SU-DHL-6 (cell line): Measurements from ENCODE around the gene PHF1.

Experiments
- H2AFZ ChIP-seq: fragments of 200-600 bp; sonication (generic); 2 replicates; pipeline ENCODE4 v1.6.1; 2014; ENCODE audit warnings: low read depth, mild to moderate bottlenecking, moderate library complexity, mixed read lengths, antibody characterized with exemption, low read length; ENCODE audit not compliant: severe bottlenecking
- H3F3A ChIP-seq: fragments of 200-600 bp; shearing (Covaris generic); 2 replicates; pipeline ENCODE4 v1.6.0; 2016; ENCODE audit warnings: antibody characterized with exemption, mild to moderate bottlenecking; ENCODE audit not compliant: insufficient read depth
- H3K27ac ChIP-seq: fragments of 200-600 bp; sonication (generic); 2 replicates; pipeline ENCODE4 v1.5.1; 2016; ENCODE audit warnings: low read depth, mild to moderate bottlenecking, low read length, moderate library complexity, mixed read lengths
- H3K27me3 ChIP-seq: fragments of 200-600 bp; sonication (generic), shearing (Covaris generic); 2 replicates; pipeline ENCODE4 v1.6.0; 2014; ENCODE audit warnings: mild to moderate bottlenecking, low read length
- H3K36me3 ChIP-seq: fragments of 200-600 bp; sonication (generic); 2 replicates; pipeline ENCODE4 v1.6.1; 2014; ENCODE audit warnings: mild to moderate bottlenecking, low read length, mixed read lengths
- H3K4me2 ChIP-seq: fragments of 300-600, 200-600 bp; shearing (Covaris generic), sonication (generic); 2 replicates; pipeline ENCODE4 v1.6.0; 2014; ENCODE audit warnings: low read length, low read depth, mild to moderate bottlenecking; ENCODE audit not compliant: poor library complexity, severe bottlenecking
- H3K4me3 ChIP-seq: fragments of 200-600 bp; sonication (generic); 2 replicates; pipeline ENCODE4 v1.5.1; 2014; ENCODE audit warnings: antibody characterized with exemption, low read length, mild to moderate bottlenecking, mixed read lengths; ENCODE audit not compliant: insufficient read depth, poor library complexity, severe bottlenecking
- H3K79me2 ChIP-seq: fragments of 200-600 bp; sonication (generic); 2 replicates; pipeline ENCODE4 v1.6.1; 2014; ENCODE audit warnings: mild to moderate bottlenecking, low read length, moderate library complexity; ENCODE audit not compliant: insufficient read depth
- H3K9ac ChIP-seq: fragments of 200-600 bp; sonication (generic); 2 replicates; pipeline ENCODE4 v1.7.0; 2014; ENCODE audit warnings: mild to moderate bottlenecking, low read length
- H3K9me2 ChIP-seq: fragments of 200-600 bp; sonication (generic); replicated peaks from 2 replicates; pipeline ENCODE4 v1.6.1; 2014; ENCODE audit warnings: low read length; ENCODE audit not compliant: insufficient read depth
- H3K9me3 ChIP-seq: fragments of 200-600 bp; sonication (generic); 2 replicates; pipeline ENCODE4 v1.6.1; 2014; ENCODE audit warnings: low read length, mixed read lengths; ENCODE audit not compliant: insufficient read depth
- H4K20me1 ChIP-seq: fragments of 200-600 bp; sonication (generic); 2 replicates; pipeline ENCODE4 v1.6.1; 2014; ENCODE audit warnings: low read depth, mild to moderate bottlenecking, antibody characterized with exemption, low read length, moderate library complexity, mixed read lengths
- CTCF ChIP-seq: fragments of 200-600 bp; sonication (generic); IDR thresholded peaks from one replicate; pipeline ENCODE4 v1.5.1; 2017; ENCODE audit warnings: antibody characterized with exemption, mild to moderate bottlenecking, low read length, moderate library complexity; ENCODE audit not compliant: insufficient read depth, poor library complexity, severe bottlenecking
- EZH2phosphoT487 ChIP-seq: fragments of 200-600 bp; sonication (generic), shearing (Covaris generic); conservative IDR thresholded peaks from 2 replicates; pipeline ENCODE4 v1.6.1; 2018; ENCODE audit warnings: mild to moderate bottlenecking, antibody characterized with exemption, low read length, moderate library complexity, mixed read lengths

The PHF1 gene

DNA sequence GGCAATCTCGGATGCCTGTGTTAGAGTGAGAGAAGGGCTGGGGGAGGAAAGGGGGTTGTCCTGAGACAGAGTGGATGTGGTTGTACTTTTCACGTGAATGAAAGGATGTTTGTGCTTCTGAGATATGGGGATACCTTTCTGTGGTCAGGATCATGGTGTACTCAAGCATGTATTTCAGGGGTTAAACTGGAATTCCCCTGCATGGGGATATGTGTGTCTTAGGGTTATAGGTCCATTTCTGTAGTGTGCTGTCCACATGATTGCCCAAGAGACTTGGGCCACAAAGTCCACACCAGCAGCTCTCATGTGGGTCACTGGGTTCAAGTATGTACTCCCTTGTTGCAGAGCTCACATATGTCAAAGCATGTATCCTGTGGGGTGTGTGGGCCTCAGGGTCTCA, 19.5 kb downstream of the PHF1 start:
- Histone ChIP-seq H3K9me2 (no peaks in the 10 kb centered on the region), H2AFZ (no peak overlapping the region), H3K4me2 (no peak overlapping the region), H4K20me1 (no peaks in the 10 kb centered on the region), H3K27me3 (no peaks in the 10 kb centered on the region), H3K4me3 (no peak overlapping the region), H3K79me2 (no peaks in the 10 kb centered on the region), H3F3A (peaks cover 23% of the 10 kb centered on the region), H3K36me3 (no peaks in the 10 kb centered on the region), H3K9me3 (no peaks in the 10 kb centered on the region), H3K9ac (no peak overlapping the region), H3K27ac (no peak overlapping the region)
- no peak for TF ChIP-seq EZH2phosphoT487

DNA sequence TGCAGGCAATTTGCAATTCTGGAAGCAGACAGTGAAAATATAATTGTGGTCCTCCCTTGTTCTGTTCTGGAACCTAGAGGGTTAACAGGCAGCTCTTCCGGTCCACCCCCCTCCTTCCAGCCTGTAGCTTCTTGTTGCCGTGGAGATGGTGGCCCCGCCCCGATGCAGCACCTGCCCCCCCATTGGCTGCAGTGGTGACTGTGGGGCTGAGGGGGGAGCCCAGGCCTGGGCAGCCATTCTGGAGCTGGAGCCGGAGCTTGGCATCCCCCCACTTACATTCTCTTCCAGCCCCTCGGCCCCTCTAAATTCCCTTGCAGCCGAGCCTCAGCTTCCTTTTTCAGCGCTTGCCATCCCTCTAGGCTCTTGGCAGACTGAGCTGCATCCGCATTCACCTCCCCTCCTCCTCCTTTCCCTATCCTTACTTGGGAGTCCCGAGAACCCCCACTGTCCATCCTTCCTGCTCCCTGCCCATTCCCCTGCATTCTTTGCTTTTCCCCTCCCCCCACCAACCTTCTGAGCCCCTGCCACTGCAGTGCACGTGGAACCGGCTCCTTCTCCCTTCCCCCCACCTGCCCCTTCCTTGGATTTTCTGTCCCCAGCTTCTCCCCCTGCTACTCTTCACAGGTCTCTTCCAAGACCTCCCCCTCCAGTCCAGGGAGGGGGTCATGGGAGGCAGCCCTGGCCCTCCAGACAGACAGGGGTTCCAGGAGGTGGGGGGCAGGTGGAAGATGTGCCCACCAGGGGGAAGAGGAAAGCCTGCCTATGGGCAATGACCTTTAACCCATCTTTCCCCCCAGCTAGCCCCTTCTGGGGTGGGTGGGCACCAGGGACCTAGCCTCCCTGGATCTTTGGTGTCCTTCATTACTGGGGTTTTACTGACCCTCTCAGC, 20.4 kb downstream of the PHF1 start:
- no peaks in the 10 kb centered on the region for H3K27me3 ChIP-seq
- no peaks in the 10 kb centered on the region for H3K9me2 ChIP-seq
- no peaks in the 10 kb centered on the region for H3K36me3 ChIP-seq
- TF ChIP-seq CTCF, result no peak
- TF ChIP-seq EZH2phosphoT487, result no peak
- peaks cover 20% of the 10 kb centered on the region for H3F3A ChIP-seq
- no peaks in the 10 kb centered on the region for H3K79me2 ChIP-seq
- H3K9me3 ChIP-seq, result no peaks in the 10 kb centered on the region
- no peak overlapping the region for H3K27ac ChIP-seq
- no peak overlapping the region for H2AFZ ChIP-seq
- H3K4me2 ChIP-seq, result no peak overlapping the region
- no peaks in the 10 kb centered on the region for H4K20me1 ChIP-seq
- H3K9ac ChIP-seq, result no peak overlapping the region
- H3K4me3 ChIP-seq, result no peak overlapping the region

- Histone ChIP-seq H3K36me3 (no peaks in the 10 kb centered on the region), H3K79me2 (no peaks in the 10 kb centered on the region), H3K27me3 (no peaks in the 10 kb centered on the region), H4K20me1 (no peaks in the 10 kb centered on the region), H3F3A (peaks cover 18% of the 10 kb centered on the region), H3K4me2 (no peak overlapping the region), H2AFZ (no peak overlapping the region), H3K9ac (no peak overlapping the region), H3K9me3 (no peaks in the 10 kb centered on the region), H3K27ac (no peak overlapping the region), H3K9me2 (no peaks in the 10 kb centered on the region), H3K4me3 (no peak overlapping the region)
- TF ChIP-seq EZH2phosphoT487, result no peak
- no peak for TF ChIP-seq CTCF
Observed at GRCh38 chr6:33431880-33432541, 21.2 kb downstream of the PHF1 start.

DNA sequence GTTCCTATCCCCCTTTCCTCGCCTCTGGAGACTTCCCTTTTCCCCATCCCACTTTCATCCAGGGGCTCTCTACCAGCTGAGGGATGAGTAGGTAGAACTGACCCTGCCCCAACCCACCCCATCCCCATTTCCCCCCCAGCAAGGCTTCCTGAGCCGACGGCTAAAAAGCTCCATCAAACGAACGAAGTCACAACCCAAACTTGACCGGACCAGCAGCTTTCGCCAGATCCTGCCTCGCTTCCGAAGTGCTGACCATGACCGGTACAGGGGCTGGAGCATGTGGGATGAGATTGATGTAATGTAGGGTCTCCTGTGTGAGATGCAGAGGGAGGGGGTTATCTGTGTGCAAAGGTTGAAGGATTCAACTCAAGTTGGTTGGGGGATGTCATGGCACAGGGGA, 21.7 kb downstream of the PHF1 start:
- no peak overlapping the region for H3K4me2 ChIP-seq
- no peaks in the 10 kb centered on the region for H3K9me3 ChIP-seq
- no peak overlapping the region for H2AFZ ChIP-seq
- no peaks in the 10 kb centered on the region for H3K79me2 ChIP-seq
- H3F3A ChIP-seq, result peaks cover 18% of the 10 kb centered on the region
- no peak overlapping the region for H3K27ac ChIP-seq
- no peaks in the 10 kb centered on the region for H4K20me1 ChIP-seq
- no peak overlapping the region for H3K4me3 ChIP-seq
- H3K36me3 ChIP-seq, result no peaks in the 10 kb centered on the region
- TF ChIP-seq CTCF, result no peak
- TF ChIP-seq EZH2phosphoT487, result no peak
- no peak overlapping the region for H3K9ac ChIP-seq
- no peaks in the 10 kb centered on the region for H3K27me3 ChIP-seq
- H3K9me2 ChIP-seq, result no peaks in the 10 kb centered on the region
